GM12878 (cell line): ENCODE data around the gene SBDS. TPM values are rescaled to one million over a fixed set of nuclear protein-coding genes. Genes with fewer than 3 reads are reported as not detected.

Source experiments
- ATAC-seq: fragments of 200-7000 bp; cut with Tn5 transposase; 3 replicates; pipeline ENCODE4 v1.9.1; 2020; ENCODE audit warnings: mild to moderate bottlenecking, moderate library complexity
- BruUV-seq: library from RNA; stranded (reverse); fragments of 400-500 nt; replicated peaks from 2 replicates; lab custom pipeline; 2021; lab: Mats Ljungman, UMichigan
- CTCF ChIA-PET: fragments of 300-600 bp; sonication (Branson Sonifier 250); formaldehyde crosslinking; extraction: SDS; loops from one replicate; lab custom pipeline; 2021; ENCODE audit warnings: inconsistent platforms; lab: Yijun Ruan, JAX
- POLR2A ChIA-PET: fragments of 350-600 bp; formaldehyde crosslinking; extraction: SDS; loops from one replicate; lab custom pipeline; 2021; ENCODE audit warnings: inconsistent platforms; lab: Charles Lee
- RAD21 ChIA-PET: fragments of 300-600 bp; sonication (Branson Sonifier 250); formaldehyde crosslinking; loops from one replicate; lab custom pipeline; 2023; ENCODE audit warnings: antibody characterized with exemption; ENCODE audit not compliant: unreplicated experiment; lab: Charles Lee
- SMC1A ChIA-PET: fragments of 300-600 bp; sonication (Branson Sonifier 250); formaldehyde crosslinking; loops from one replicate; lab custom pipeline; 2023; ENCODE audit not compliant: unreplicated experiment, uncharacterized antibody; lab: Charles Lee
- DNase-seq: peaks from one replicate; pipeline ENCODE4 v3.0.0-alpha.2; 2011; ENCODE audit warnings: low read depth, low spot score
- FAIRE-seq: peaks from 3 replicates; lab custom pipeline; 2011; peaks lifted over from hg19 to GRCh38; lab: Jason Lieb, UNC
- H2AFZ ChIP-seq: 2 replicates; pipeline ENCODE4 v1.6.0; 2011; ENCODE audit warnings: low read depth, low read length, control low read depth; ENCODE audit not compliant: control insufficient read depth
- H3K27ac ChIP-seq: 2 replicates; pipeline ENCODE4 v1.5.1; 2011; ENCODE audit warnings: control low read depth; ENCODE audit not compliant: control insufficient read depth, insufficient read depth
- H3K27me3 ChIP-seq, 2 experiments: replicated peaks in 1 of 2; 2 replicates each; pipeline versions ENCODE4 v1.6.0 to v1.6.1; 2011; ENCODE audit warnings: low read length in 1 of 2; ENCODE audit not compliant: control insufficient read depth in 2 of 2, insufficient read depth in 2 of 2
- H3K36me3 ChIP-seq, 2 experiments: 2 replicates each; pipeline ENCODE4 v1.5.1; 2011; ENCODE audit warnings: low read length in 1 of 2; ENCODE audit not compliant: control insufficient read depth in 2 of 2, insufficient read depth in 2 of 2
- H3K4me1 ChIP-seq: 2 replicates; pipeline ENCODE4 v1.6.1; 2011; ENCODE audit warnings: mild to moderate bottlenecking, low read length, moderate library complexity, mixed read lengths; ENCODE audit not compliant: control insufficient read depth, insufficient read depth
- H3K4me2 ChIP-seq: 2 replicates; pipeline ENCODE4 v1.6.0; 2011; ENCODE audit warnings: control low read depth; ENCODE audit not compliant: control insufficient read depth, insufficient read depth
- H3K4me3 ChIP-seq: fragments of 200-600 bp; sonication (generic); 2 replicates; pipeline ENCODE4 v1.5.1; 2016
- H3K79me2 ChIP-seq: 2 replicates; pipeline ENCODE4 v1.6.0; 2011; ENCODE audit warnings: low read length; ENCODE audit not compliant: control insufficient read depth, insufficient read depth
- H3K9ac ChIP-seq: 2 replicates; pipeline ENCODE4 v1.8.0; 2011; ENCODE audit warnings: low read length, control low read depth, mixed read lengths; ENCODE audit not compliant: control insufficient read depth, insufficient read depth
- H3K9me3 ChIP-seq: replicated peaks from 3 replicates; pipeline ENCODE4 v1.5.1; 2011; ENCODE audit warnings: mild to moderate bottlenecking, low read length; ENCODE audit not compliant: control insufficient read depth, insufficient read depth
- H4K20me1 ChIP-seq: 2 replicates; pipeline ENCODE4 v1.6.0; 2011; ENCODE audit not compliant: control insufficient read depth, insufficient read depth
- BCL3 ChIP-seq: IDR thresholded peaks from 2 replicates; pipeline ENCODE4 v1.6.1; 2011; ENCODE audit warnings: borderline replicate concordance, low read depth, mild to moderate bottlenecking, moderate library complexity, low read length; ENCODE audit not compliant: insufficient read depth, poor library complexity, severe bottlenecking
- CBFB ChIP-seq: IDR thresholded peaks from 2 replicates; pipeline ENCODE4 v1.6.1; 2016; ENCODE audit warnings: antibody characterized with exemption, low read depth
- CBX5 ChIP-seq: sonication (generic); IDR thresholded peaks from 2 replicates; pipeline ENCODE4 v1.6.1; 2016; ENCODE audit warnings: low read depth, moderate library complexity, mild to moderate bottlenecking, inconsistent platforms
- CHD2 ChIP-seq: IDR thresholded peaks from 2 replicates; pipeline ENCODE4 v1.6.1; 2011; ENCODE audit warnings: low read depth, low read length, improper control_type of control experiment, borderline replicate concordance
- HDAC6 ChIP-seq: fragments of 200-600 bp; sonication (generic); IDR thresholded peaks from one replicate; pipeline ENCODE4 v1.8.0; 2017; ENCODE audit warnings: antibody characterized with exemption; ENCODE audit not compliant: unreplicated experiment
- MEF2A ChIP-seq: IDR thresholded peaks from 2 replicates; pipeline ENCODE4 v1.6.1; 2011; ENCODE audit warnings: low read depth, mild to moderate bottlenecking, low read length, moderate library complexity; ENCODE audit not compliant: insufficient read depth
- POLR2AphosphoS2 ChIP-seq: IDR thresholded peaks from 2 replicates; pipeline ENCODE4 v1.6.1; 2011; ENCODE audit warnings: low read depth, mild to moderate bottlenecking, low read length, improper control_type of control experiment, moderate library complexity
- SMAD1 ChIP-seq: fragments of 450-650 bp; IDR thresholded peaks from 2 replicates; pipeline ENCODE4 v1.6.1; 2018; ENCODE audit warnings: mild to moderate bottlenecking, low read depth; ENCODE audit not compliant: partially characterized antibody
- TCF12 ChIP-seq: IDR thresholded peaks from 2 replicates; pipeline ENCODE4 v1.6.1; 2011; ENCODE audit warnings: low read depth, mild to moderate bottlenecking, low read length
- TCF3 ChIP-seq: IDR thresholded peaks from 2 replicates; pipeline ENCODE4 v1.6.1; 2012; ENCODE audit warnings: low read depth, mild to moderate bottlenecking, low read length, borderline replicate concordance; ENCODE audit not compliant: insufficient read depth
- ZNF207 ChIP-seq: fragments of 450-650 bp; IDR thresholded peaks from 2 replicates; pipeline ENCODE4 v1.6.1; 2014; ENCODE audit warnings: antibody characterized with exemption, mild to moderate bottlenecking, borderline replicate concordance
- WGBS: methylation state at CpG from one replicate; pipeline ENCODE4 v1.1.6; 2016; ENCODE audit warnings: low lambda C conversion rate; ENCODE audit not compliant: insufficient replicate concordance, insufficient coverage; ENCODE audit errors: missing lambda C conversion rate; 5-methylcytosine and 5-hydroxymethylcytosine counted together
- in situ Hi-C: fragments of 300-500 bp; cut with MboI; formaldehyde crosslinking; loops from 9 replicates; pipeline ENCODE4 v1.14.3; 2018; ENCODE audit warnings: mixed read lengths
- intact Hi-C: fragments of 100-400 bp; cut with micrococcal nuclease; formaldehyde crosslinking; loops from one replicate; pipeline ENCODE4 v1.14.2; 2022; ENCODE audit not compliant: unreplicated experiment
- polyA plus RNA-seq, 11 experiments: library from polyadenylated mRNA; depleted of rRNA in 4 of 11; unstranded in 6 of 11; stranded (reverse) in 5 of 11; fragments of >200 nt; fragmentation: Nextera tagmentation in 4 of 11; fragmentation: Illumina TruSeq in 1 of 11; extraction: Ambion mirVana in 4 of 11; extraction: Trizol in 1 of 11; gene quantifications; 1 replicate in 1 of 11; 2 replicates in 10 of 11; pipeline versions ENCODE4 v1.2.1 to v1.2.3, GENCODE V29; 2011 to 2016; ENCODE audit warnings: inconsistent platforms in 2 of 11, missing spikeins in 2 of 11, low read depth in 1 of 11
- total RNA-seq, 4 experiments: library from RNA; depleted of rRNA in 3 of 4; stranded (reverse); fragments of >200 nt in 3 of 4; fragmentation: Illumina TruSeq in 1 of 4; extraction: Trizol in 1 of 4; gene quantifications; 2 replicates each; pipeline versions ENCODE4 v1.2.1 to v1.2.3, GENCODE V29; 2013 to 2021
- TF ChIP-seq, protein P1 (sequence below): fragments of 450-650 bp; IDR thresholded peaks from 2 replicates; pipeline ENCODE4 v1.6.1; 2017; ENCODE audit warnings: mild to moderate bottlenecking, low read depth, inconsistent platforms; ENCODE audit not compliant: poor library complexity, severe bottlenecking

The SBDS gene
- total and polyA plus RNA-seq, 10 of the 15 experiments (the other 5 are each of a cell fraction or from before 2014, with no cell fraction given): 22.4 to 63.0 (median 32.8) TPM

GRCh38 chr7:66939325-66939724 is 56.1 kb downstream of the SBDS start:
- Histone ChIP-seq H3K79me2 (peaks cover 31% of the 10 kb centered on the region), H2AFZ (no peak overlapping the region), H3K9ac (no peak overlapping the region), H3K4me1 (no peaks in the 10 kb centered on the region), H3K9me3 (no peaks in the 10 kb centered on the region; the same call in 1 of the 3 replicates)
- ChIA-PET POLR2A (no interaction called here), RAD21 (no interaction called here)
- no peak for ATAC-seq
- intact Hi-C loops: no loop called here
- no peak for FAIRE-seq
- DNase-seq: no peak
- TF ChIP-seq BCL3 (no peak), MEF2A (no peak), POLR2AphosphoS2 (no peak), CHD2 (no peak), SMAD1 (no peak), TCF3 (no peak), TCF12 (no peak), ZNF207 (no peak), CBFB (no peak), CBX5 (no peak), HDAC6 (no peak)
- TF ChIP-seq, protein P1, sequence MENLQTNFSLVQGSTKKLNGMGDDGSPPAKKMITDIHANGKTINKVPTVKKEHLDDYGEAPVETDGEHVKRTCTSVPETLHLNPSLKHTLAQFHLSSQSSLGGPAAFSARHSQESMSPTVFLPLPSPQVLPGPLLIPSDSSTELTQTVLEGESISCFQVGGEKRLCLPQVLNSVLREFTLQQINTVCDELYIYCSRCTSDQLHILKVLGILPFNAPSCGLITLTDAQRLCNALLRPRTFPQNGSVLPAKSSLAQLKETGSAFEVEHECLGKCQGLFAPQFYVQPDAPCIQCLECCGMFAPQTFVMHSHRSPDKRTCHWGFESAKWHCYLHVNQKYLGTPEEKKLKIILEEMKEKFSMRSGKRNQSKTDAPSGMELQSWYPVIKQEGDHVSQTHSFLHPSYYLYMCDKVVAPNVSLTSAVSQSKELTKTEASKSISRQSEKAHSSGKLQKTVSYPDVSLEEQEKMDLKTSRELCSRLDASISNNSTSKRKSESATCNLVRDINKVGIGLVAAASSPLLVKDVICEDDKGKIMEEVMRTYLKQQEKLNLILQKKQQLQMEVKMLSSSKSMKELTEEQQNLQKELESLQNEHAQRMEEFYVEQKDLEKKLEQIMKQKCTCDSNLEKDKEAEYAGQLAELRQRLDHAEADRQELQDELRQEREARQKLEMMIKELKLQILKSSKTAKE: no peak
- TF ChIP-seq, all 136 proteins: peak for 0
- Histone ChIP-seq H3K27me3 (no peaks in the 10 kb centered on the region), H3K4me2 (no peak overlapping the region), H3K4me3 (no peak overlapping the region), H4K20me1 (no peaks in the 10 kb centered on the region; the same call in 1 of the 2 replicates), H3K36me3 (peaks cover 0 to 12% of the 10 kb centered on the region in 2 experiments; a peak in 3 of 4 replicates), H3K27ac (no peak overlapping the region)
- no TSS peak for BruUV-seq
- CTCF ChIA-PET: no interaction called here
- 95% methylated on average over 4 of the region's 4 CpGs for WGBS
- SMC1A ChIA-PET: no interaction called here
- in situ Hi-C loops: no loop called here
